Osteoblast (primary cell): ENCODE measurements around the gene NIT1. TPM values are rescaled to one million over a fixed set of nuclear protein-coding genes. Genes with fewer than 3 reads are reported as not detected.
A peak's percentile ranks its signal among the peaks of the same experiment; 100 is the strongest.

Experiments
- DNase-seq: peaks from one replicate; pipeline ENCODE4 v3.0.0; 2011; ENCODE audit warnings: low spot score, mixed read lengths; ENCODE audit not compliant: insufficient read length; ENCODE audit errors: missing footprints
- H2AFZ ChIP-seq: 2 replicates; pipeline ENCODE4 v1.6.0; 2011; ENCODE audit warnings: mild to moderate bottlenecking, low read length
- H3K27ac ChIP-seq: 2 replicates; pipeline ENCODE4 v1.5.1; 2011; ENCODE audit warnings: mild to moderate bottlenecking, low read depth, low read length, moderate library complexity
- H3K27me3 ChIP-seq: 2 replicates; pipeline ENCODE4 v1.6.0; 2012; ENCODE audit warnings: mild to moderate bottlenecking, control low read depth, inconsistent platforms, low read length, moderate library complexity; ENCODE audit not compliant: insufficient read depth
- H3K36me3 ChIP-seq: 2 replicates; pipeline ENCODE4 v1.5.1; 2011; ENCODE audit warnings: mild to moderate bottlenecking, low read length, control low read depth, moderate library complexity; ENCODE audit not compliant: insufficient read depth
- H3K4me1 ChIP-seq: 2 replicates; pipeline ENCODE4 v1.5.1; 2011; ENCODE audit warnings: mild to moderate bottlenecking, low read length, control low read depth, moderate library complexity; ENCODE audit not compliant: insufficient read depth
- H3K4me2 ChIP-seq: 2 replicates; pipeline ENCODE4 v1.6.0; 2011; ENCODE audit warnings: mild to moderate bottlenecking, low read length; ENCODE audit not compliant: insufficient read depth
- H3K4me3 ChIP-seq: fragments of 200-600 bp; sonication (generic); 3 replicates; pipeline ENCODE4 v1.5.1; 2012; ENCODE audit warnings: mild to moderate bottlenecking, low read length, inconsistent platforms; ENCODE audit not compliant: insufficient read depth
- H3K79me2 ChIP-seq: 2 replicates; pipeline ENCODE4 v1.6.0; 2012; ENCODE audit warnings: mild to moderate bottlenecking, low read length, control low read depth, inconsistent platforms; ENCODE audit not compliant: insufficient read depth
- H3K9me3 ChIP-seq: 2 replicates; pipeline ENCODE4 v1.5.1; 2011; ENCODE audit warnings: low read depth, low read length, control low read depth
- H4K20me1 ChIP-seq: 2 replicates; pipeline ENCODE4 v1.6.0; 2012; ENCODE audit warnings: mild to moderate bottlenecking, low read length, control low read depth; ENCODE audit not compliant: insufficient read depth
- CTCF ChIP-seq: IDR thresholded peaks from 2 replicates; pipeline ENCODE4 v1.5.1; 2011; ENCODE audit warnings: mild to moderate bottlenecking, low read depth, low read length, moderate library complexity; ENCODE audit errors: extremely low read depth
- total RNA-seq: library from RNA; depleted of rRNA; stranded (reverse); fragments of >200 nt; gene quantifications from 2 replicates; pipeline ENCODE4 v1.2.3, GENCODE V29; 2012

Gene NIT1
- total RNA-seq, 1 donor, result 23.9 TPM

- Histone ChIP-seq H3K9me3 (no peaks in the 10 kb centered on the region), H3K4me1 (peaks cover 20% of the 10 kb centered on the region), H3K27ac (no peak overlapping the region), H2AFZ (no peak overlapping the region), H3K36me3 (peaks cover 48% of the 10 kb centered on the region), H4K20me1 (no peaks in the 10 kb centered on the region), H3K4me2 (peak overlapping the region; percentile 90), H3K27me3 (no peaks in the 10 kb centered on the region), H3K79me2 (peaks cover 22% of the 10 kb centered on the region), H3K4me3 (no peak overlapping the region)
- TF ChIP-seq CTCF, result no peak
- peak; percentile 15 for DNase-seq
Measured at GRCh38 chr1:161160671-161161145, 42.8 kb downstream of the NIT1 start.

DNA sequence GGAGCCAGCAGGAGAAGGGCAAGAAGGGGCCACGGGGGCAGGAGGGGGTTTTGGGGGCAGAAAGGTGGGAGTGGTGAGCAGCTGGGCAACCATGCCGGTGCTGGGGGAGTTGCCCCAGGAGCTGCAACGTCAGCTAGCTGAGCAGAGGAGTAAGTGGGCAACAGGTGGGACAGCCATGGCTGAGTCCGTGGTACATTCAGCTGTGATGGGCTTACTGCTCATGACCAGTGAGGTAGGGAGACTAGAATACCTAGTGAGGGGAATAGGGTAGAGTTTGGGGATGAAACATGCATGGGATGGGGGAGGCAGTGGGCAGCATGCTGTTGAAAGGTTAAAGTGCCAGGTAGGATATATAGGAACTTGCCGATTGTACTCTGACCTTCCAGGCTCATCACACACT is 43.7 kb downstream of the NIT1 start:
- no peak overlapping the region for H3K4me2 ChIP-seq
- peaks cover 23% of the 10 kb centered on the region for H3K4me1 ChIP-seq
- H3K9me3 ChIP-seq, result no peaks in the 10 kb centered on the region
- no peaks in the 10 kb centered on the region for H4K20me1 ChIP-seq
- no peak overlapping the region for H2AFZ ChIP-seq
- no peak for TF ChIP-seq CTCF
- peaks cover 48% of the 10 kb centered on the region for H3K36me3 ChIP-seq
- no peak overlapping the region for H3K4me3 ChIP-seq
- peak; percentile 60 for DNase-seq
- no peaks in the 10 kb centered on the region for H3K27me3 ChIP-seq
- no peak overlapping the region for H3K27ac ChIP-seq
- peaks cover 22% of the 10 kb centered on the region for H3K79me2 ChIP-seq

- peaks cover 45% of the 10 kb centered on the region for H3K36me3 ChIP-seq
- no peak overlapping the region for H3K4me2 ChIP-seq
- no peak overlapping the region for H2AFZ ChIP-seq
- H3K27me3 ChIP-seq, result no peaks in the 10 kb centered on the region
- H3K27ac ChIP-seq, result no peak overlapping the region
- no peaks in the 10 kb centered on the region for H4K20me1 ChIP-seq
- peaks cover 26% of the 10 kb centered on the region for H3K79me2 ChIP-seq
- H3K4me1 ChIP-seq, result peaks cover 26% of the 10 kb centered on the region
- no peaks in the 10 kb centered on the region for H3K9me3 ChIP-seq
- H3K4me3 ChIP-seq, result no peak overlapping the region
- peak; percentile 77 for DNase-seq
- TF ChIP-seq CTCF, result no peak
Measured at GRCh38 chr1:161162052-161162451, 44.1 kb downstream of the NIT1 start.

DNA sequence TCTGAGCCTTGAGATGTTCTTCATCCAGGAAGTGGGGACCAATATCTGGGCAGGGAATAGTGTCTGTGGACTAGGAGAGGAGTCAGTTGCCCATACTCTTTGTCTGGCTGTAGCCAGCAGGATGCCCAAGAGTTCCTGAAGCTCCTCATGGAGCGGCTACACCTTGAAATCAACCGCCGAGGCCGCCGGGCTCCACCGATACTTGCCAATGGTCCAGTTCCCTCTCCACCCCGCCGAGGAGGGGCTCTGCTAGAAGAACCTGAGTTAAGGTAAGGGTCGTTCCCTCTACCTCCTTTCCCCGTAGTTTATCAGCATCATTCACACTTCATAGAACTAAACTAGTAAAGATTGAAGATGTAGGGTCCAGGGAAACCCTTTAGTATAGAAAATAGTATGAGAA is 44.9 kb downstream of the NIT1 start:
- no peaks in the 10 kb centered on the region for H3K27me3 ChIP-seq
- no peak for TF ChIP-seq CTCF
- H3K79me2 ChIP-seq, result peaks cover 29% of the 10 kb centered on the region
- no peak overlapping the region for H3K4me3 ChIP-seq
- H4K20me1 ChIP-seq, result no peaks in the 10 kb centered on the region
- DNase-seq, result peak; percentile 34
- H3K36me3 ChIP-seq, result peaks cover 41% of the 10 kb centered on the region
- H3K27ac ChIP-seq, result no peak overlapping the region
- H3K4me1 ChIP-seq, result peaks cover 30% of the 10 kb centered on the region
- no peak overlapping the region for H2AFZ ChIP-seq
- no peaks in the 10 kb centered on the region for H3K9me3 ChIP-seq
- no peak overlapping the region for H3K4me2 ChIP-seq
